Activated CD4-positive, alpha-beta memory T cell treated with anti-CD3 and anti-CD28 coated beads, Interleukin-2, amount 10 ng/mL, durations not matched to agents 7 days and 5 days (primary cell): ENCODE data around the gene FAM161B. TPM values are rescaled to one million over a fixed set of nuclear protein-coding genes. Genes with fewer than 3 reads are reported as not detected.
"Not testable (repeated sequence)": the region's sequence is repeated elsewhere in the genome, so short reads cannot be mapped to it uniquely, and the experiment has no call there.

Source experiments
- CTCF ChIA-PET: fragments of 350-600 bp; sonication (Branson Sonifier 250); formaldehyde crosslinking; loops from one replicate; lab custom pipeline; 2021; ENCODE audit warnings: antibody characterized with exemption, inconsistent platforms; lab: Charles Lee
- POLR2A ChIA-PET: fragments of 350-600 bp; sonication (Branson Sonifier 250); formaldehyde crosslinking; loops from one replicate; lab custom pipeline; 2021; ENCODE audit warnings: antibody characterized with exemption; lab: Charles Lee
- DNase-seq: peaks from one replicate; pipeline ENCODE4 v3.0.0-alpha.2; 2020
- H3K27ac Mint-ChIP-seq: one replicate; pipeline ENCODE4 v1.8.0; 2021; ENCODE audit warnings: mild to moderate bottlenecking, mixed read lengths
- H3K27me3 Mint-ChIP-seq: one replicate; pipeline ENCODE4 v1.8.0; 2021; ENCODE audit warnings: mixed read lengths
- H3K36me3 Mint-ChIP-seq: one replicate; pipeline ENCODE4 v1.8.0; 2021; ENCODE audit warnings: low read depth, mixed read lengths
- H3K4me1 Mint-ChIP-seq: one replicate; pipeline ENCODE4 v1.8.0; 2021; ENCODE audit warnings: mixed read lengths
- H3K4me3 Mint-ChIP-seq: one replicate; pipeline ENCODE4 v1.8.0; 2021; ENCODE audit warnings: mild to moderate bottlenecking, mixed read lengths
- H3K9me3 Mint-ChIP-seq: one replicate; pipeline ENCODE4 v1.8.0; 2021; ENCODE audit warnings: mixed read lengths
- total RNA-seq, 2 experiments: library from RNA; stranded (reverse); gene quantifications; one replicate each; pipeline ENCODE4 v1.2.3, GENCODE V29; 2021

FAM161B gene, protein sequence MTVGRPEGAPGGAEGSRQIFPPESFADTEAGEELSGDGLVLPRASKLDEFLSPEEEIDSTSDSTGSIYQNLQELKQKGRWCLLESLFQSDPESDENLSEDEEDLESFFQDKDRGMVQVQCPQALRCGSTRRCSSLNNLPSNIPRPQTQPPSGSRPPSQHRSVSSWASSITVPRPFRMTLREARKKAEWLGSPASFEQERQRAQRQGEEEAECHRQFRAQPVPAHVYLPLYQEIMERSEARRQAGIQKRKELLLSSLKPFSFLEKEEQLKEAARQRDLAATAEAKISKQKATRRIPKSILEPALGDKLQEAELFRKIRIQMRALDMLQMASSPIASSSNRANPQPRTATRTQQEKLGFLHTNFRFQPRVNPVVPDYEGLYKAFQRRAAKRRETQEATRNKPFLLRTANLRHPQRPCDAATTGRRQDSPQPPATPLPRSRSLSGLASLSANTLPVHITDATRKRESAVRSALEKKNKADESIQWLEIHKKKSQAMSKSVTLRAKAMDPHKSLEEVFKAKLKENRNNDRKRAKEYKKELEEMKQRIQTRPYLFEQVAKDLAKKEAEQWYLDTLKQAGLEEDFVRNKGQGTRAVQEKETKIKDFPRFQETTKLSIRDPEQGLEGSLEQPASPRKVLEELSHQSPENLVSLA
- 1 to 10 TPM; 1.8 to 2.1 TPM for total RNA-seq

DNA sequence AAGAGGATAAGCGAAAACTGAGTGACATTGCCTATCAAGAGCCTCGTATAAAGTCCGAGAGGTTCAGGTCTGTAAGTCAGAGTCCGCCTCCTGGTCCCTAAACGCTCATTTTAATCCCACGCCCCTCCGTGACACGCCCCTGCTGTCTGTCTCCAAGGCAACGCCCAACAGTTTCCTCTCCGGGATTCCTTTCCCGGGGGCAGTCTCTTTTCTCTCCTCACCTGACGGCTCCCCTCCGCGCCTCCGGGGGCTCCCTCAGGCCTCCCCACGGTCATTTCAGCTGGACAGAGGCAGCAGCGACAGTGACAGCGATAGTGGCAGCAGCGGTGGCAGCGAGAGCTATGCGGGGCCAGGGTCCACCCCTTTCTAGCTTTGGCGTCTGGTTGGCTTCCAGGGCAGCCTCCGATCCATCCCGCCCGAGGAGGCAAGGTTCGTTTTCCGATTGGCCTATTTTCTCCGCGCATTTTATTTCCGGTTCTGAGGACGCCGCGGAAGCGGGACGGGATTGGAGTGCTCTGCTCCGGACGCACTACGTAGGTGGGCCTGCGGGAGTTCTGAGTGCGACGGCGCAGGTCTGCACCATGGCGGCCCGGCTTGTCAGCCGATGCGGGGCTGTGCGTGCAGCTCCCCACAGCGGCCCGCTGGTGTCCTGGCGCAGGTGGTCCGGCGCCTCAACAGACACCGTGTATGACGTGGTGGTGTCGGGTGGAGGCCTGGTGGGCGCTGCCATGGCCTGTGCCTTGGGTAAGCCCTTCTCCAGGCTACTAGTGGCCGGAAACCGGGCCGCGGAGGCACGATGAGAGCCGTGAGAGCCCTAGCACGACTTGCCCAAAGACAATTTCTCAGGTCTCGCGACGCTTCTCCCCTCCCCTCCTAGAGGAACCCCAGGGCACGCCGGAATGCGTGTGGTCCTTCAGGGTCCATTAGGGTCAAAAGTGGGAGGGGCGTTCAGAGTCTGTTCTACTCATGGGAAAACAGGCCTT, at the start of gene FAM161B, which contains the start of gene COQ6:
FAM161B (minus strand) TSS at position 343 of the 983 bp plus-strand sequence; CDS start at position 275, 68 bp downstream.
COQ6 (plus strand) TSS at position 551 of the 983 bp plus-strand sequence; CDS start at position 582, 31 bp downstream.
- POLR2A ChIA-PET = interaction anchor here (0.7 to 1.3 kb wide), 8 partner anchors 11 to 460 kb away, joined by 3 to 5 read pairs (median 4); partner anchors contain the start of genes ALDH6A1, LIN52, RIOX1 and ZNF410

DNA sequence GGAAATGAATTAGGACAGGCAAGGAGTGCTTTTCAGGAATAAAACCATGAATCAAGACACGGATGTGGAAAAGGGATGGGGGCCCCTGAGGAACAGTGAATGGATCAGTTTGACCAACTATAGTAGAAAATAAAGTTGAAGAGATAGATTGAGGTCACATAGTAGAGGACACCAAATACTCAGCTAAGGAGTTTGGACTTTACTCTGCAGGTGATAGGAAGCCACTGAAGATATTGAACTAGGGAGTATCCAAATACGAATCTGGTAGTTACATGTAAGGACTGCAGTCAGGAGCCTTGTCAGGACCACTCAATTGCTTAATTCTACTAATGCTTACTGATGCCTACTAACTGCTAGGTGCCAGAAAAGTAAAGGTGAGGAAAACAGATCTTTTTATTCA, 48.8 kb upstream of the FAM161B start:
- no peak overlapping the region for H3K4me3 Mint-ChIP-seq
- ChIA-PET POLR2A (no interaction called here), CTCF (no interaction called here)
- DNase-seq = no peak
- H3K36me3 Mint-ChIP-seq = no peaks in the 10 kb centered on the region
- H3K27me3 Mint-ChIP-seq = no peaks in the 10 kb centered on the region
- no peaks in the 10 kb centered on the region for H3K4me1 Mint-ChIP-seq
- no peak overlapping the region for H3K27ac Mint-ChIP-seq
- H3K9me3 Mint-ChIP-seq = no peaks in the 10 kb centered on the region

More for the DNA sequence above, at the start of gene FAM161B, which contains the start of gene COQ6:
- Mint-ChIP-seq H3K4me3 (peak within 1 kb of the TSS; percentile 98), H3K9me3 (no peaks in the 10 kb centered on the region), H3K4me1 (peaks cover 32% of the 10 kb centered on the region), H3K27me3 (no peaks in the 10 kb centered on the region), H3K36me3 (peaks cover 12% of the 10 kb centered on the region), H3K27ac (peak within 1 kb of the TSS; percentile 85)
- peak; percentile 93 for DNase-seq
- CTCF ChIA-PET = interaction anchor here (0.9 to 1.1 kb wide), 5 partner anchors 8 to 227 kb away, joined by 3 to 6 read pairs (median 3); partner anchors contain the start of gene ZNF410

DNA sequence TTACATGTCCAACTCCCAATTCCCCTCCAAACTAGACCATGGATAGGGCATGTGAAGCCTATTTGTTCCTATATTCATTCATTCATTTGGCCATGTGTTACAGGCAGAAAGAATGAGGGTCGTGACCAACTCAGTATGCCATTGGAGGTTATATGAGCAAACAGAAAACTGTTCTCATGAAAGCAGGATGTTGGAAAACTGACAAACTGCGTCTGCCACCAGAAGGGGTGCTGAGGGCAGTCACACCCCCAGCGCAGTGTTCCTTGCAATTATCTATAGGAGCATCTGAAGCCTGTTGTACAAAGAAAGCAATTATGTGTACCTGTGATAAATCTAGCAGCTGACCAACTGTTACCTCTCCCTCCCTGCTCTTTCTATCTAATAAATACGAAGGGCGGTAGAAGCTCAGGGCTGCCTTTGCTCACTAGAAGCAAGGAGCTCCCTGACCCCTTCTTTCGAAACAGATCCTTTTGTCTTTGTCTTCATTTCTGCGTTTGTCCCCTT, 48.1 kb upstream of the FAM161B start:
- POLR2A ChIA-PET = no interaction called here
- DNase-seq = no peak
- no peaks in the 10 kb centered on the region for H3K27me3 Mint-ChIP-seq
- no peaks in the 10 kb centered on the region for H3K9me3 Mint-ChIP-seq
- no peaks in the 10 kb centered on the region for H3K4me1 Mint-ChIP-seq
- H3K36me3 Mint-ChIP-seq = no peaks in the 10 kb centered on the region
- no peak overlapping the region for H3K4me3 Mint-ChIP-seq
- CTCF ChIA-PET = no interaction called here
- no peak overlapping the region for H3K27ac Mint-ChIP-seq

DNA sequence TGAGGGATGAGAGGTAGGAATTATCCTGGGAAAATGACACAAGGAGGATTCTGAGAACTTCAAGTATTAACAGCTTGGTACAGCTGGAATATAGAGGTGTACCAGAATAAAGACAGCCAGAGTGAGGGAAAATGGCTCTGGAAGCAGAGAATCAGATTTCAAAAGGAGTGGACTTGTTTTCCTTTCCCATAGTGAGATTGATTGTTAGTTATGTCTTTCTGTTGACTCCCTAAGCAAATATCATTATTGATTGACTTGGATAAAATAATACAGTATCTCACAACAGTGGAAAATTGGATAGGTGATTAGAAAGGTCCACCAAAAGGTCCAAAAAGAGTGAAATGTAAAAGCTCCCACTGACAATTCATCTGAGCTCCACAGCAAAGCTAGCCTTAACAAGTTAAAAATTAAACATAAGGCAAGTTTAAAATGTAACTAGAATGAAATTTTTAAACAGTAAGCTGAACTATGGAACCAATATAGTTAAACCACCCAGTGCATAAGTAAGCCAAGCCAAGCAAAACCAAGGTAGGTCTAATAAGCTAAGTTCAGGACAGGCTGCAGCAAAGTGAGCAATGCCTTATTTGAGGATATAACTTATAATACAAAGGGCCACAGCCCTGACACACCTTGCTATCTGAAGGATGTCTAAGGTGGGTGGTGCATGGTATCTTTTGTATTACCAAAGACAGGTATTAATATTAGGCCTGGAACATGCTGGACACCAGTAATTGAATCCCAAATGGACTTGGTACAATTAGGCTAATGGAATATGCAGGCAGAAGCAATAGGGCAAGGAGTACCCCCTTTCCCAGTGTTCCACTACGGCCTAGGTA, 47.4 kb upstream of the FAM161B start:
- H3K4me1 Mint-ChIP-seq = no peaks in the 10 kb centered on the region
- H3K4me3 Mint-ChIP-seq = no peak overlapping the region
- H3K27ac Mint-ChIP-seq = no peak overlapping the region
- no peaks in the 10 kb centered on the region for H3K36me3 Mint-ChIP-seq
- ChIA-PET POLR2A (no interaction called here), CTCF (no interaction called here)
- DNase-seq = no peak
- H3K27me3 Mint-ChIP-seq = no peaks in the 10 kb centered on the region
- no peaks in the 10 kb centered on the region for H3K9me3 Mint-ChIP-seq

DNA sequence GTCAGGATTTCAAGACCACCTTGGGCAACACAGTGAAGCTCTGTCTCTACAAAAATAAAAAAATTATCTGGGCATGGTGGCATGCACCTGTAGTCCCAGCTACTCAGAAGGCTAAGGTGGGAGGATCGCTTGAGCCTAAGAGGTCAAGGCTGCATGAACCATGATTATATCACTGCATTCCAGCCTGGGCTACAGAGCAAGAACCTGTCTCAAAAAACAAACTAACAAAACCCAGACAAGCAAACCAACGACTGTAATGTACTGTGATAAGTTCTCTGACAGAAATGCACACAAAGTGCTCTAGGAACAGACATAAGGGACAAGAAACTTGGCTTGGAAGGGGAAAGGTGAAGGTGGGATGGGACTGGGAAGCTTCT, 46.8 kb upstream of the FAM161B start:
- H3K36me3 Mint-ChIP-seq = no peaks in the 10 kb centered on the region
- CTCF ChIA-PET = no interaction called here
- no peaks in the 10 kb centered on the region for H3K4me1 Mint-ChIP-seq
- H3K27me3 Mint-ChIP-seq = no peaks in the 10 kb centered on the region
- DNase-seq = no peak
- POLR2A ChIA-PET = no interaction called here
- no peak overlapping the region for H3K4me3 Mint-ChIP-seq
- no peak overlapping the region for H3K27ac Mint-ChIP-seq
- H3K9me3 Mint-ChIP-seq = no peaks in the 10 kb centered on the region

DNA sequence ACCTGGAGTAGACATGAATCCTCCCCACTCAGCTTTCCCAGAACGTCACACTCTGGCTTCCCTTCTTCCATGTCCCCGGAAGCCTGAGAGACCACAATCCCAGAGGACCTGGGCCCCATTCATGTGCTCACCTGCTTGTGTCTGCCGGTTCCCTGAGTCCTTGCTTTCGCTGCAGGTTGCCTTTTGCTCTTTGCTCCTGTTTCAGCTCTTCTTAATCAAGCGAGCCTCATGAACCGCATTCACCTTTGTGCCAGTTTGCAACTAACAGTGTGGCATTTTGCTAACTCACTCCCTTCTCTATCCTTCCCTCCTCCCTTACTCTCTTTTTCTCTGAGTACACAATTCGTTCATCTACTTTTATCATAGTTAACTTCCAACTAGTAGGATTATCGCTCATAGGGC, 46.1 kb upstream of the FAM161B start:
- Mint-ChIP-seq H3K4me3 (no peak overlapping the region), H3K27me3 (no peaks in the 10 kb centered on the region), H3K27ac (no peak overlapping the region), H3K36me3 (no peaks in the 10 kb centered on the region), H3K9me3 (no peaks in the 10 kb centered on the region), H3K4me1 (no peaks in the 10 kb centered on the region)
- ChIA-PET POLR2A (no interaction called here), CTCF (no interaction called here)
- DNase-seq = no peak

DNA sequence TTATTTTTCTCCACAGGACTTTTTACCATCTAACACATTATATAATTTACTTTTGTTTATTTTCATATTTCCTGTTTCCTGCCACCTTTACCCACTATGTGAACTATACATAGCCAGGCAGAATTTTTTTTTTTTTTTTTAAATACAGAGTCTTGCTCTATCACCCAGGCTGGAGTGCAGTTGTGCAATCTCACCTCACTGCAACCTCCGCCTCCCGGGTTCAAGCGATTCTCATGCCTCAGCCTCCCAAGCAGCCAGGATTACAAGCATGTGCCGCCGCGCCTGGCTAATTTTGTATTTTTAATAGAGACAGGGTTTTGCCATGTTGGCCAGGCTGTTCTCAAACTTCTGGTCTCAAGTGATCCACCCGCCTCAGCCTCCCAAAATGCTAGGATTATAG, 45.0 kb upstream of the FAM161B start:
- CTCF ChIA-PET, H3K27me3 Mint-ChIP-seq, DNase-seq, POLR2A ChIA-PET, H3K36me3 Mint-ChIP-seq, H3K4me1 Mint-ChIP-seq, H3K4me3 Mint-ChIP-seq, H3K9me3 Mint-ChIP-seq: not testable (repeated sequence)
- peak overlapping the region; percentile 15 for H3K27ac Mint-ChIP-seq

DNA sequence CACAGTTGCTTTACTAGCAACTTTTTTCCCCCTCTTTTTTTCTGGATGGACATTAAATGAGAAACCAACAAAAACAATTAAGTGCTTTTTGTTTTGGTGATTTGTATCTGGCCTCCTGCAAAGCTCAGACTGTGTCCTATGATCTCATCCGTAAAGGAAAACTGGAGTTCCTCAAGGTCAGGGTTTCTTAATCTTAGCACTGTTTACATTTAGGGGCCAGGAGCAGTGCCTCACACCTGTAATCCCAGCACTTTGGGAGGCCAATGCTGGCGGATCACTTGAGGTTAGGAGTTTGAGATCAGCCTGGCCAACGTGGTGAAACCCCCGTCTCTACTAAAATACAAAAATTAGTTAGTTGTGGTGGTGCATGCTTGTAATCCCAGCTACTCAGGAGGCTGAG, 41.2 kb upstream of the FAM161B start:
- no peaks in the 10 kb centered on the region for H3K9me3 Mint-ChIP-seq
- ChIA-PET POLR2A (no interaction called here), CTCF (no interaction called here)
- no peak overlapping the region for H3K4me3 Mint-ChIP-seq
- H3K4me1 Mint-ChIP-seq = no peaks in the 10 kb centered on the region
- no peak for DNase-seq
- H3K36me3 Mint-ChIP-seq = peaks cover 12% of the 10 kb centered on the region
- no peak overlapping the region for H3K27ac Mint-ChIP-seq
- H3K27me3 Mint-ChIP-seq = no peaks in the 10 kb centered on the region

DNA sequence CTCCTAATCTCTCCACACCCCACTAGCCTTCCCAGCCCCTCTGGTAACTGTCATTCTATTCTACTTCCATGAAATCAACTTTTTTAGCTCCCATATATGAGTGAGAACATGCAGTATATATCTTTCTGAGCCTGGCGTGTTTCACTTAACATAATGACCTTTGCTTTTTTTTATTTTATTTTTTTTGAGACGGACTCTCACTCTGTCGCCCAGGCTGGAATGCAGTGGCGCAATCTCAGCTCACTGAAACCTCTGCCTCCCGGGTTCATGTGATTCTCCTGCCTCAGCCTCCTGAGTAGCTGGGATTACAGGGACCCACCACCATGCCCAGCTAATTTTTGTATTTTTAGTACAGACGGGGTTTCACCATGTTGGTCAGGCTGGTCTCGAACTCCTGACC, 38.8 kb upstream of the FAM161B start:
- H3K4me3 Mint-ChIP-seq, CTCF ChIA-PET: not testable (repeated sequence)

DNA sequence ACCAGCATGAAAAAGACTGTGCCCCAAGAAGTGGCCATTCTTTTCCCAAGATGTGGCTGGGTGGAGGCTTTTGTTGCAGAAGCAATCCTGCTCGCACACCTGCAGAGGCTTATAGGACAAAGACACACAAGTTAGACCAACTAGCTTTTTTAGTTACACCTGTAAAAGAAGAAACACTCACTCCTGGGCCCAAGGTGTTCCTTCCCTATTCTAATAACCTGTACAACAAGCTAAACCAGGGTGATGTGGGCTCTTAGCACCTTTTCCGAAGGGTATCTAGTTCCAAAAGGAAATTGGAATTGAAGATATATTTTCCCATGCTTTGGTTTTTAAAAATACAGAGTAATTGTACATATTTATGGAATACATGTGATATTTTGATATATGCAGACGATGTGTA, 38.2 kb upstream of the FAM161B start:
- Mint-ChIP-seq H3K36me3 (peaks cover 24% of the 10 kb centered on the region), H3K27me3 (no peaks in the 10 kb centered on the region), H3K4me1 (no peaks in the 10 kb centered on the region), H3K27ac (no peak overlapping the region), H3K9me3 (no peaks in the 10 kb centered on the region), H3K4me3 (no peak overlapping the region)
- POLR2A ChIA-PET = no interaction called here
- DNase-seq = no peak
- CTCF ChIA-PET = interaction anchor here (0.5 kb wide), 1 partner anchor 303 kb away, joined by 4 read pairs; no protein-coding TSS in a partner anchor

More for the DNA sequence above, 38.8 kb upstream of the FAM161B start:
- H3K27me3 Mint-ChIP-seq, H3K9me3 Mint-ChIP-seq, DNase-seq, H3K4me1 Mint-ChIP-seq, H3K27ac Mint-ChIP-seq, POLR2A ChIA-PET: not testable (repeated sequence)
- H3K36me3 Mint-ChIP-seq = peaks cover 24% of the 10 kb centered on the region

DNA sequence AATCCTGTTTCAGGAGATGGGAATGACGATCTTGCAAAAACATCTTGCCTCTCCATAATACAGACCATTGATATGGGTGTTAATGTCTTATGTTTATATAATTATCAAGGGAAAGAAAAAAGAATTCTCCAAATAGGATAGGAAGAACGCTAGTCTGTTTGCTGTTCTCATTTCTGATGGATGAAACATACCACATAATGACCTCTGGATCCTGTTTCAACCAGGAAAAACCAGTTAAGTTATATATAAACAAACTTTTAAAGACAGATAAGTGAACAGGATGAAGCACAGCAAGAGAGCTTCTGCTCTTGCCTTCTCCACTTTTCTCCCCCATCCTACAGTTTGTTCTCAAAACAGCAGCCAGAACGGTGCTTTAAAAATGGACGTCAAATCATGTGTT, 28.0 kb upstream of the FAM161B start:
- Mint-ChIP-seq H3K4me1 (no peaks in the 10 kb centered on the region), H3K36me3 (peaks cover 4% of the 10 kb centered on the region), H3K27me3 (no peaks in the 10 kb centered on the region), H3K4me3 (no peak overlapping the region), H3K9me3 (no peaks in the 10 kb centered on the region), H3K27ac (no peak overlapping the region)
- no peak for DNase-seq
- ChIA-PET POLR2A (no interaction called here), CTCF (interaction anchor here (0.7 kb wide), 1 partner anchor 41 kb away, joined by 3 read pairs; no protein-coding TSS in a partner anchor)

DNA sequence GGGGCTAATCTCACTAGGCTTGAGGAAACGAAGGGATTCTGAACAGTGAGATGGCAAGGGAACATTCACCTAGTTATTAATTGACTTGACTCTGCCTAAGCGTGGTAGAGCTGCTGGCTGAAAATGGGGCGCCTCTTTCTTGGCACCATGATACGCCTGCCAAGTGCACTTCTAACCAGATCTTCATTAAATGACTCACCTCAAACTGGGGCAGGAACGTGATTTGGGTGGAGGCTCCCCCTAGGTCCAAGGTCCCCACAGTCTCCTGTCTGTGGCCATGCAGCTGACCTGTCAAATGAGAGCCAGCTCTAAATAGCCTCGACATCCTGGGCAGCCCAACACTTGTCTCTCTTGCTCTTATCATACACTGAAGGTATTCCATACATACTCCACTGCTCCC, 26.2 kb upstream of the FAM161B start:
- POLR2A ChIA-PET = no interaction called here
- CTCF ChIA-PET = no interaction called here
- no peak overlapping the region for H3K27ac Mint-ChIP-seq
- no peak for DNase-seq
- no peaks in the 10 kb centered on the region for H3K4me1 Mint-ChIP-seq
- no peak overlapping the region for H3K4me3 Mint-ChIP-seq
- peaks cover 4% of the 10 kb centered on the region for H3K36me3 Mint-ChIP-seq
- H3K9me3 Mint-ChIP-seq = no peaks in the 10 kb centered on the region
- H3K27me3 Mint-ChIP-seq = no peaks in the 10 kb centered on the region
